OCI-LY3 (cell line): ENCODE measurements around the gene OXNAD1.

Experiments
- H2AFZ ChIP-seq: fragments of 200-600, 300-600 bp; shearing (Covaris generic); 2 replicates; pipeline ENCODE4 v1.6.0; 2014; ENCODE audit warnings: antibody characterized with exemption, low read depth, low read length
- H3K27ac ChIP-seq: fragments of 200-600, 300-600 bp; sonication (generic); 2 replicates; pipeline ENCODE4 v1.5.1; 2014; ENCODE audit warnings: mild to moderate bottlenecking, low read length, moderate library complexity, mixed read lengths
- H3K27me3 ChIP-seq: fragments of 200-600, 300-600 bp; sonication (generic); 2 replicates; pipeline ENCODE4 v1.6.1; 2014; ENCODE audit warnings: low read depth, low read length, mixed read lengths
- H3K36me3 ChIP-seq: fragments of 200-600, 300-600 bp; sonication (generic); replicated peaks from 2 replicates; pipeline ENCODE3; 2014; ENCODE audit warnings: low read depth, low read length, mixed read lengths
- H3K4me1 ChIP-seq: fragments of 300-600, 200-600 bp; sonication (generic); 2 replicates; pipeline ENCODE4 v1.6.1; 2014; ENCODE audit warnings: low read length, mixed read lengths
- H3K4me2 ChIP-seq: fragments of 200-600, 300-600 bp; sonication (generic); 2 replicates; pipeline ENCODE4 v1.6.1; 2014; ENCODE audit warnings: low read length, mixed read lengths
- H3K4me3 ChIP-seq: fragments of 300-600, 200-600 bp; sonication (generic); 2 replicates; pipeline ENCODE4 v1.5.1; 2014; ENCODE audit warnings: antibody characterized with exemption, mild to moderate bottlenecking, low read length, moderate library complexity
- H3K79me2 ChIP-seq: fragments of 300-600, 200-600 bp; shearing (Covaris generic); 2 replicates; pipeline ENCODE4 v1.6.1; 2014; ENCODE audit warnings: mild to moderate bottlenecking, low read length, mixed read lengths
- H3K9ac ChIP-seq: fragments of 300-600, 200-600 bp; shearing (Covaris generic); 2 replicates; pipeline ENCODE4 v1.6.0; 2014; ENCODE audit warnings: mild to moderate bottlenecking, low read length, moderate library complexity
- H3K9me3 ChIP-seq: fragments of 200-600, 300-600 bp; shearing (Covaris generic); 2 replicates; pipeline ENCODE4 v1.6.1; 2014; ENCODE audit warnings: low read length, mixed read lengths; ENCODE audit not compliant: insufficient read depth
- H4K20me1 ChIP-seq: fragments of 200-600, 300-600 bp; sonication (generic); 2 replicates; pipeline ENCODE4 v1.6.1; 2016; ENCODE audit warnings: low read length, mixed read lengths; ENCODE audit not compliant: insufficient read depth
- CTCF ChIP-seq: fragments of 200-600, 300-600 bp; sonication (generic); IDR thresholded peaks from 2 replicates; pipeline ENCODE4 v1.5.1; 2014; ENCODE audit warnings: antibody characterized with exemption, low read length, low read depth
- EZH2phosphoT487 ChIP-seq: fragments of 200-600 bp; shearing (Covaris generic); IDR thresholded peaks from 2 replicates; pipeline ENCODE4 v1.6.1; 2018; ENCODE audit warnings: antibody characterized with exemption, mixed run types, low read depth

OXNAD1 gene

DNA sequence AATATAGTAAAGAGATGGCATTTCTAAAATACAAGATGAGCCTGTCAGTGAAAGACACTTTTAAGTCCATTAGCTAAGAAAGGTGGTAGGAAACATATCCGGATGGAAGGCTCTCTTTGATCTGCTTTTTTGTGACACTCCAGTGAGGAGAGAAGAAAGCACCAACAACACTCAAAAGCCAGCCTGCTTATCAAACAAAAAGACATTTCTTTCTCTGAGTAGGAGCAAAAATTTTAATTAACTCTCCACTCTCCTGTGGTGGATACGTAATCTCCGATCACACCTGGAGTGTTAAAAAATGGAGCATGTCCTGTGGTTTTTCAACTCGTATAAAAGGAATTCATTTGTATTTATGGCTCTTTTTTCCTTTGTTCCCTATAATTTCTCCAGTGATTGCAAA, 65.3 kb downstream of the OXNAD1 start:
- Histone ChIP-seq H3K4me2 (no peak overlapping the region), H3K9ac (no peak overlapping the region), H3K4me1 (no peaks in the 10 kb centered on the region), H3K9me3 (no peaks in the 10 kb centered on the region), H3K27ac (no peak overlapping the region), H3K4me3 (no peak overlapping the region), H3K79me2 (peaks cover 48% of the 10 kb centered on the region), H2AFZ (no peak overlapping the region), H4K20me1 (peaks cover 54% of the 10 kb centered on the region), H3K27me3 (no peaks in the 10 kb centered on the region), H3K36me3 (peaks cover 68% of the 10 kb centered on the region)
- TF ChIP-seq EZH2phosphoT487: no peak
- TF ChIP-seq CTCF: no peak

DNA sequence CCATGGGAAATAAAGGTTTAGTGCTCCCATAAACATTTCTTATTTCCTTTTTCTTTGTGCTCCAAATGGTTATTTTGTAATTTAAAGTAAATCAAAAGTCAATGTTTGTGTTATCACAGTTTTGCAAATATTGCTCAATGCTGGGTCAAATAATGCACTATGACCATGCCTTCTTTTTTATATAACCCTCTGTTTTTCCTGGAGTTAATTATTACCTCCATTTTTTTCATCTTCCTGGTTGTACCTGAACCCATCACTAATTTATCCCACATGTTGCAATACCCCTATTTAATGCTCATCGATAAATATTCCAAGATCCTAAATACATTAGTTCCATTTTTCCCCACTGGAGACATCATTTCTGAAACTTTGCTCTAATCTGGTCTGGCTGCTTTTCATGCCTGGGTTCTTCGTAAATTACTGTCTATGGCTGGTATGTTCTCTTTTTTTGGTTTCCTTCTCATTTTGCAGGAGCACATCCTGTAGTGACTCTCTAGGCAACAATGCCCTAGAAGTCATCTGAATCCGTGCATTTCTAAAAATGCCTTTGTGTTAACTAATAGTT, 66.4 kb downstream of the OXNAD1 start:
- peaks cover 49% of the 10 kb centered on the region for H3K79me2 ChIP-seq
- no peak overlapping the region for H3K27ac ChIP-seq
- H3K9me3 ChIP-seq: no peaks in the 10 kb centered on the region
- no peak overlapping the region for H2AFZ ChIP-seq
- TF ChIP-seq CTCF (no peak), EZH2phosphoT487 (no peak)
- H3K4me2 ChIP-seq: no peak overlapping the region
- no peak overlapping the region for H3K9ac ChIP-seq
- H4K20me1 ChIP-seq: peaks cover 54% of the 10 kb centered on the region
- H3K36me3 ChIP-seq: peaks cover 68% of the 10 kb centered on the region
- no peak overlapping the region for H3K4me3 ChIP-seq
- no peaks in the 10 kb centered on the region for H3K4me1 ChIP-seq
- H3K27me3 ChIP-seq: no peaks in the 10 kb centered on the region

DNA sequence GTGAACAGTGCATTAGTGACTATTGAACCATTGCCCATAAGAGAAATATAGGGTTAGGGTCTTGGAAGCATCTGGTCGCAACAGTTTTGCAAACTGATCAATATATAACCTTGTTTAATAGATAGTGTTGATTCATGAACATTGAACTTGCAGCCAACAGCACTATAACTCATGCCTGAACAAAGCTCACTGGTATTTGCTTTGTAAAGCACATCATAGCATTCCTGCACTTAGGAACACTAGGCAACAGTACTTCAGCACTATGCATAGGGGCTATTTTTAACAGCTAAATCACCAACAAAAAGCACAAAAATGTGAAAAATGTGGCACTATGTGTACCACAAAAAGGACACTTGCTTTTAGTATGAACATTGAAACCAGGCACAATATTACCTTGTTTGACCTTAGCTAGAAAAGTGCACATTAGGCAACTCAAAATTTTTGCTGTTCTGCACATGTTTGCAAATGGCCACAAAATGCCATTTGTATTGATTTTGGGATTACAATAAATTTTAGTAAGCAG, 68.0 kb downstream of the OXNAD1 start:
- Histone ChIP-seq H3K4me1 (no peaks in the 10 kb centered on the region), H3K79me2 (peaks cover 48% of the 10 kb centered on the region), H2AFZ (no peak overlapping the region), H3K27me3 (no peaks in the 10 kb centered on the region), H3K4me2 (no peak overlapping the region), H4K20me1 (peaks cover 54% of the 10 kb centered on the region), H3K9ac (no peak overlapping the region), H3K9me3 (no peaks in the 10 kb centered on the region), H3K27ac (no peak overlapping the region), H3K36me3 (peaks cover 70% of the 10 kb centered on the region), H3K4me3 (no peak overlapping the region)
- TF ChIP-seq CTCF (no peak), EZH2phosphoT487 (no peak)

GRCh38 chr3:16334909-16335308, 69.9 kb downstream of the OXNAD1 start:
- Histone ChIP-seq H3K36me3 (peaks cover 84% of the 10 kb centered on the region), H3K27me3 (no peaks in the 10 kb centered on the region), H3K4me2 (no peak overlapping the region), H3K9ac (no peak overlapping the region), H3K79me2 (peaks cover 54% of the 10 kb centered on the region), H3K27ac (no peak overlapping the region), H2AFZ (no peak overlapping the region), H3K4me1 (no peaks in the 10 kb centered on the region), H4K20me1 (peaks cover 57% of the 10 kb centered on the region), H3K4me3 (no peak overlapping the region), H3K9me3 (no peaks in the 10 kb centered on the region)
- TF ChIP-seq CTCF: no peak
- no peak for TF ChIP-seq EZH2phosphoT487
